NCI-H510A treated with DMSO at 0.1 percent for 48 hours (cell line): ENCODE measurements around the gene HEXIM1.

Experiments used
- DNase-seq: peaks from one replicate; lab custom pipeline; 2025; lab: John Stamatoyannopoulos, UW

Gene HEXIM1

GRCh38 chr17:45172232-45172540 is 23.9 kb downstream of the HEXIM1 start:
- no peak for DNase-seq

DNA sequence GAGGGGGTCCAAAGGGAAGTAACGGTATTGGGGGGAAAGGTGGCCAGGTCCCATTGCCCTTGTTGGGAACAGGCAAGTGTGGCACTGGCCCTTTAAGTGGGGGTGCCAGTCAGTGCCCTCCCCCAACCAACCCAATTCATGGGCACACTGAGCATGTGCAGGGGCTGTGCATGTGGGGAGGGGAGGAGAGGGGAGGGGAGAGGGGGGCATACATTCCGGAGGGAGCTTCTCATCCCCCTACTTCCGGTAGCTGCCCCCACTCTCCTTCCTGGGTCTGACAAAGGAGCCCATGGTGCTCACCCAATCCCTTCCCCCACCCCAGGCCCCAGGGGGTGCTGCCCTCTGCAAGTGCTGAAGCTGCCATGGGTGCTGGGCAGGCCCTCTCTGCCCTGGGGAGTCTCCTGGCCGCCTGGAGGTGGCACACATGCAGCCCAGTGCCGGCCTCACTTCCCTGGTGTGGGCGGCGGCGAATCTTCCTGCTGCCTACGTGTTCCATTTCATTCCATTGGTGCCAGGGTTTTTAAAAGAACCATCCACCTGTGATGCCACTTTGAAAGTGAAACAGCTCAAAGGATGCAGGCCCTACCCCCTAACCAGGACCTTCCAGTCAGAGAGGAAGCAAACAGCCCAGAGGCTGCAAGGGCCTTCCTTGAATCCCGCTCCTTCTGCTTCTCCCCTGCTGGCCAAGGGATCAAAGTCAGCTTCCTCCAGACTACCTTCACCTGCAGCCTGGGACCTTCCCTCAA is 24.4 kb downstream of the HEXIM1 start:
- peak; percentile 65 for DNase-seq

- DNase-seq = no peak
These were observed 27.5 kb downstream of the HEXIM1 start for GRCh38 chr17:45175759-45176115.

GRCh38 chr17:45177563-45177962 is 29.3 kb downstream of the HEXIM1 start:
- no peak for DNase-seq

GRCh38 chr17:45184144-45184543 is 35.9 kb downstream of the HEXIM1 start:
- DNase-seq = no peak

GRCh38 chr17:45186801-45187354 is 38.6 kb downstream of the HEXIM1 start:
- no peak for DNase-seq

- DNase-seq = no peak
These were observed 40.7 kb downstream of the HEXIM1 start for GRCh38 chr17:45189009-45189408.

- DNase-seq = peak; percentile 38
These were observed 42.4 kb downstream of the HEXIM1 start for GRCh38 chr17:45190503-45191255.

DNA sequence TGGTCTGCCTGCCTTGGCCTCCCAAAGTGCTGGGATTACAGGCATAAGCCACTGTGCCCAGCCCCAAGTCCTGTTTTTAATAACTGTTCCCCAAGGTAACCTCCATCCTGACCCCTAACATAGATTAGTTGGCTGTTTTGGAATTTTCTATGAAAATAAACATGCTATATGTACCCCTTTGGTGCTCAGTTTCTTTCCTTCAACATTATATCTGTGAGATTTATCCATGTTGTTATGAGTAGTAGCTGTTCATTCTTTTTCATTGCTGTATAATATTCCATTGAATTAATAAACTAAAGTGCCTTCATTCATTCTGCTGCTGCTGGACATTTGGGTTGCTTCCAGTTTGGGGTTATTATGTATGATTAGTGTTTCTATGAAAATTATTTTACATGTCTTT is 47.1 kb downstream of the HEXIM1 start:
- no peak for DNase-seq

GRCh38 chr17:45197108-45197507 is 48.8 kb downstream of the HEXIM1 start:
- no peak for DNase-seq

- DNase-seq = peak; percentile 74
These were observed 49.5 kb downstream of the HEXIM1 start for GRCh38 chr17:45197555-45198334.

GRCh38 chr17:45200701-45201100 is 52.4 kb downstream of the HEXIM1 start:
- DNase-seq = no peak

GRCh38 chr17:45201457-45201856 is 53.2 kb downstream of the HEXIM1 start:
- DNase-seq = no peak
